ENCODE results near the gene SANBR.

SANBR gene

GRCh38 chr2:61074100-61074499 lies 8.4 kb downstream of the SANBR start:
- H3K4me3 ChIP-seq (ENCODE audit: low read length), result no peak overlapping the region
- DNase-seq (ENCODE audit: low read depth, low spot score), result no peak

- no peak overlapping the region for H3K4me3 ChIP-seq (ENCODE audit: low read length)
- DNase-seq (ENCODE audit: low read depth, low spot score), result no peak
These were observed 20.2 kb downstream of the SANBR start for GRCh38 chr2:61085883-61086282.

GRCh38 chr2:61089797-61090196 lies 24.1 kb downstream of the SANBR start:
- H3K4me3 ChIP-seq (ENCODE audit: low read length), result no peak overlapping the region
- DNase-seq (ENCODE audit: low read depth, low spot score), result no peak

GRCh38 chr2:61090386-61090921 lies 24.8 kb downstream of the SANBR start:
- no peak for DNase-seq (ENCODE audit: low read depth, low spot score)
- H3K4me3 ChIP-seq (ENCODE audit: low read length), result no peak overlapping the region

GRCh38 chr2:61091485-61091884 lies 25.8 kb downstream of the SANBR start:
- H3K4me3 ChIP-seq (ENCODE audit: low read length), result no peak overlapping the region
- no peak for DNase-seq (ENCODE audit: low read depth, low spot score)

- no peak overlapping the region for H3K4me3 ChIP-seq (ENCODE audit: low read length)
- no peak for DNase-seq (ENCODE audit: low read depth, low spot score)
These were observed 30.8 kb downstream of the SANBR start for GRCh38 chr2:61096438-61096837.

GRCh38 chr2:61100801-61101200 lies 35.1 kb downstream of the SANBR start:
- no peak overlapping the region for H3K4me3 ChIP-seq (ENCODE audit: low read length)
- DNase-seq (ENCODE audit: low read depth, low spot score), result no peak

- no peak for DNase-seq (ENCODE audit: low read depth, low spot score)
- H3K4me3 ChIP-seq (ENCODE audit: low read length), result no peak overlapping the region
These were observed 43.6 kb downstream of the SANBR start for GRCh38 chr2:61109291-61109690.

- no peak for DNase-seq (ENCODE audit: low read depth, low spot score)
- H3K4me3 ChIP-seq (ENCODE audit: low read length), result no peak overlapping the region
These were observed 46.0 kb downstream of the SANBR start for GRCh38 chr2:61111708-61112107.

GRCh38 chr2:61114147-61114546 lies 48.5 kb downstream of the SANBR start:
- DNase-seq (ENCODE audit: low read depth, low spot score), result no peak
- no peak overlapping the region for H3K4me3 ChIP-seq (ENCODE audit: low read length)
